ENCODE data around the gene SYVN1. TPM values are rescaled to one million over a fixed set of nuclear protein-coding genes. Genes with fewer than 3 reads are reported as not detected.

The SYVN1 gene
- total RNA-seq: 10 to 100 TPM; 29.1 to 52.0 TPM

DNA sequence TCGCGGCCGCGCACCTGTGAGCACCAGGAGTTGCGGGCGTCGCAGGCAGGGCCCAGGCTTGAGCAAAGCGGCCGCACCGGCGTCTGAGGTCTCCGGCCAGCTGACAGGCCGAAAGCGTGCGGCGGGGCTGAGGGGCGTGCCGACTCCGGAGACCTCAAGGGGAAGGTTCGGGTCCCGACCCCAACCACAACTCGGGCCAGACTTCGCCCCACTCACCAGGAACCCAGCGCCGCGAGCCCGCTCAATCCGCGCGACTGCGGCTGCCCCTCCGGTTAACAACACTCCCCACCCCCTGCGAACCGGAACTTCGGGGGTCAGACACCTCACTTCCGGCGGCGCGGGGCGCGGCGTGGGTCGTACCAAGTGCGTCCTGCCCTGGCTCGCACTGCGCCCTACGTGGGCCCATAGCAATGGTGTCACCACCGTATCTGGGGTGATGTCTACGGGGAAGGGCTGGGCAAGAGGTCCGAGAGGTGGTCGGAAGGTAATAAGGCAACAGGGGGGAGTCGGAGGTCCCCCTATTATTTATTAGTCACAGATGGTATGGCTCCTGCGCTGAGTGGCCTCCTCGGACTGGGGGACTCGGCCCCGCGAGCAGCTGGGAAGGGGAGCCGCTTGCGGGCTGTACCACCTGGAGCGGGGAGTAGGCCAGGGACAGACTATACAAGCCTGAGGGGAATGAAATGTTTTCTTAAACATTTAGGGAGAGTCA, at the start of gene SYVN1:
Gene SYVN1 (minus strand): TSS at position 280 of the 712 bp plus-strand sequence. CDS start 918 bp downstream, outside the sequence.
- TF ChIP-seq, protein P1, sequence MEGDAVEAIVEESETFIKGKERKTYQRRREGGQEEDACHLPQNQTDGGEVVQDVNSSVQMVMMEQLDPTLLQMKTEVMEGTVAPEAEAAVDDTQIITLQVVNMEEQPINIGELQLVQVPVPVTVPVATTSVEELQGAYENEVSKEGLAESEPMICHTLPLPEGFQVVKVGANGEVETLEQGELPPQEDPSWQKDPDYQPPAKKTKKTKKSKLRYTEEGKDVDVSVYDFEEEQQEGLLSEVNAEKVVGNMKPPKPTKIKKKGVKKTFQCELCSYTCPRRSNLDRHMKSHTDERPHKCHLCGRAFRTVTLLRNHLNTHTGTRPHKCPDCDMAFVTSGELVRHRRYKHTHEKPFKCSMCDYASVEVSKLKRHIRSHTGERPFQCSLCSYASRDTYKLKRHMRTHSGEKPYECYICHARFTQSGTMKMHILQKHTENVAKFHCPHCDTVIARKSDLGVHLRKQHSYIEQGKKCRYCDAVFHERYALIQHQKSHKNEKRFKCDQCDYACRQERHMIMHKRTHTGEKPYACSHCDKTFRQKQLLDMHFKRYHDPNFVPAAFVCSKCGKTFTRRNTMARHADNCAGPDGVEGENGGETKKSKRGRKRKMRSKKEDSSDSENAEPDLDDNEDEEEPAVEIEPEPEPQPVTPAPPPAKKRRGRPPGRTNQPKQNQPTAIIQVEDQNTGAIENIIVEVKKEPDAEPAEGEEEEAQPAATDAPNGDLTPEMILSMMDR (IDR thresholded peaks at IDR 0.05): no peak
- no peaks in the 10 kb centered on the region for H3K9me3 ChIP-seq
- peaks cover 35% of the 10 kb centered on the region for H3K36me3 ChIP-seq
- DNase-seq (ENCODE audit: low spot score): peak; percentile 94
- peaks cover 0 to 35% of the 10 kb centered on the region in 2 donors for H3K4me1 ChIP-seq
- peak within 1 kb of the TSS; percentile 97 for H3K27ac ChIP-seq
- no peaks in the 10 kb centered on the region for H3K27me3 ChIP-seq
- peak within 1 kb of the TSS; percentile 99 to 100 for H3K4me3 ChIP-seq

GRCh38 chr11:65183201-65183891, 49.0 kb upstream of the SYVN1 start:
- TF ChIP-seq, protein P1 (IDR thresholded peaks at IDR 0.05): no peak
- Histone ChIP-seq H3K27me3 (no peaks in the 10 kb centered on the region), H3K36me3 (peaks cover 27% of the 10 kb centered on the region), H3K4me3 (no peak overlapping the region), H3K4me1 (peaks cover 0 to 23% of the 10 kb centered on the region in 2 donors), H3K9me3 (no peaks in the 10 kb centered on the region), H3K27ac (peak overlapping the region in 1 of 2 donors; percentile 89)
- no peak for DNase-seq (ENCODE audit: low spot score)

DNA sequence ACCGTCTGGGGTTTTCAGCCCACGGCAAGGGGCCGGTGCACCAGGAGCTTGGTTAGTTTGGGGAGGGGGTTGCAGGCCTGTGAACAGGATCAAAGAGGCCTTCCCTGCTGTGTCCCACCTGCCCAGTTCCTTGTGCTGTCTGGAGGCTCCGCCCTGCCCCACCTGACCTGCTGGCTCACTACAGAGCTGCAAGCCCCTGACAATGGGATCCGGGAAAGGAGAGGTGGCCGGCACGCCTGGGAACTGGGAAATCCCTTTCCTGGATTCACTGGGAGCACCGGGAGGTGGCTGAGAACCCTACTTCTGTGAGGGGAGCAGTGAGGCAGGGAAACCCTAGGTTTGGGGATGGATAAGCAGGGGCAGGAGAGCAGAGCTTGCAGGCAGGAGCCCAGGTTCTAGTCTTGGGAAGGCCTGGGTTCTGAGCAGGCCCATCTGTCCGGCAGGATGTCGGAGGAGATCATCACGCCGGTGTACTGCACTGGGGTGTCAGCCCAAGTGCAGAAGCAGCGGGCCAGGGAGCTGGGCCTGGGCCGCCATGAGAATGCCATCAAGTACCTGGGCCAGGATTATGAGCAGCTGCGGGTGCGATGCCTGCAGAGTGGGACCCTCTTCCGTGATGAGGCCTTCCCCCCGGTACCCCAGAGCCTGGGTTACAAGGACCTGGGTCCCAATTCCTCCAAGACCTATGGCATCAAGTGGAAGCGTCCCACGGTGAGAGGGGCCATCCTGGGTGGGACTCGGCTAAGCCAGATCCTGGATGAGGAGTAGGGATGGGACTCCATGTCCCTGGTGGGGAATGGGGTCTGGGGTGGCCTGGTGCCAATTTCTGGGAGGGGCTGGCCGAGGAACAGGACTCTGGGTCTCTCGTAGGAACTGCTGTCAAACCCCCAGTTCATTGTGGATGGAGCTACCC, 48.2 kb upstream of the SYVN1 start:
- Histone ChIP-seq H3K4me1 (peaks cover 0 to 23% of the 10 kb centered on the region in 2 donors), H3K4me3 (peak overlapping the region; percentile 79 to 90), H3K36me3 (peaks cover 19% of the 10 kb centered on the region), H3K9me3 (no peaks in the 10 kb centered on the region), H3K27me3 (no peaks in the 10 kb centered on the region), H3K27ac (peak overlapping the region; percentile 89 to 95)
- TF ChIP-seq, protein P1 (IDR thresholded peaks at IDR 0.05): no peak
- no peak for DNase-seq (ENCODE audit: low spot score)

DNA sequence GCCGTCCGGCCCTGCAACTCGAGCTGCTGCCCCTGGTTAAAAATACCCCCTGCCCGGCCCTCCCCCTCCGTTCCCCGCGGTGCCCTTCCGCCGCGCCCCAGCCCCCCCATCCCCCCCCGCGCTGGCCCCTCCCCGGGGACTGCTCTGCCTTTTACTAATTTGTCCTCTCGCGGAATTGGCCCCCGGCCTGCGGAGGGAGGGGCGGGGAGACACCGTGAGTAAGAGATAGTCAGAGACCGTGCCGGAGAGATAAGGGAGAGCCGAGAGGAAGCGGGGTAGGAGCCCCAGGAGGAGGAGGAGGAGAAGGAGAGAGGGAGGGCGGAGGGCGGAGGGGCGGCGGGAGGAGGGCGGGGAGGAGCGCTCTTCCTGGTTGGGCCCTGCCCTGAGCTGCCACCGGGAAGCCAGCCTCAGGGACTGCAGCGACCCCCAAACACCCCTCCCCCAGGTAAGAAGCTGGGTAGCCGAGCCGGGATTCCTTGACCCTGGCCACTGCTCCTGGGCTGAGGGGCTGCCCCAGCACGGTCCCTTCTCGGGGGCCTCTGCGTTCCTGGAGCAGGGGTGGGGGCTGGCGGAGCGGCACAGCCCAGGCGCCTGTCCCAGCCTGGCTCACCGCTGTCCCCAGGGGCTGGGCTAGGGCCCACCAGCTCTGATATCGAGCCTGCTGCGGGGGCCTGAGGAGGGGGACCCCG, 47.4 kb upstream of the SYVN1 start, which contains the start of gene CAPN1:
Gene CAPN1 (plus strand): TSS at position 360 of the 689 bp plus-strand sequence. CDS start 774 bp downstream, outside the sequence.
- Histone ChIP-seq H3K9me3 (no peaks in the 10 kb centered on the region), H3K36me3 (peaks cover 12% of the 10 kb centered on the region), H3K27me3 (no peaks in the 10 kb centered on the region), H3K4me3 (peak within 1 kb of the TSS; percentile 79 to 90), H3K4me1 (peaks cover 0 to 23% of the 10 kb centered on the region in 2 donors), H3K27ac (peak within 1 kb of the TSS; percentile 89 to 95)
- TF ChIP-seq, protein P1 (IDR thresholded peaks at IDR 0.05): peak in 1 of 2 donors; percentile 1
- peak; percentile 88 for DNase-seq (ENCODE audit: low spot score)
